Suprapubic skin (tissue), 4 donors: Measurements from ENCODE around the gene LCN12. TPM values are rescaled to one million over a fixed set of nuclear protein-coding genes. Genes with fewer than 3 reads are reported as not detected.

Experiments
- DNase-seq, 2 donors: peaks; one replicate each; pipeline ENCODE4 v3.0.0-alpha.2; 2019; ENCODE audit warnings: low spot score in 2 of 2
- H3K27ac ChIP-seq: fragments of 200-600 bp; sonication (generic); one replicate; pipeline ENCODE4 v1.5.1; 2019
- H3K27me3 ChIP-seq: fragments of 200-600 bp; sonication (generic); one replicate; pipeline ENCODE4 v1.5.1; 2019
- H3K36me3 ChIP-seq: fragments of 200-600 bp; sonication (generic); one replicate; pipeline ENCODE4 v1.5.1; 2019
- H3K4me1 ChIP-seq: fragments of 200-600 bp; sonication (generic); one replicate; pipeline ENCODE4 v1.5.1; 2019
- H3K4me3 ChIP-seq: fragments of 200-600 bp; sonication (generic); one replicate; pipeline ENCODE4 v1.5.1; 2019; ENCODE audit warnings: mild to moderate bottlenecking
- H3K9me3 ChIP-seq: fragments of 200-600 bp; sonication (generic); one replicate; pipeline ENCODE4 v1.5.1; 2019
- CTCF ChIP-seq, 2 donors: fragments of 200-600 bp in 1 of 2; fragments of 450-650 bp in 1 of 2; sonication (generic) in 1 of 2; IDR thresholded peaks; one replicate each; pipeline ENCODE4 v1.5.1; 2016 to 2019; ENCODE audit warnings: antibody characterized with exemption in 2 of 2, mild to moderate bottlenecking in 1 of 2, moderate library complexity in 1 of 2
- EP300 ChIP-seq: sonication (generic); formaldehyde crosslinking; IDR thresholded peaks from one replicate; pipeline ENCODE4 v1.6.1; 2017; ENCODE audit warnings: antibody characterized with exemption
- POLR2A ChIP-seq, 2 donors: fragments of 450-650 bp; IDR thresholded peaks; one replicate each; pipeline ENCODE4 v1.6.1; 2017; ENCODE audit warnings: antibody characterized with exemption in 2 of 2, mild to moderate bottlenecking in 2 of 2, moderate library complexity in 2 of 2
- POLR2AphosphoS5 ChIP-seq, 3 donors: sonication (generic); formaldehyde crosslinking; IDR thresholded peaks; one replicate each; pipeline ENCODE4 v1.6.1; 2017; ENCODE audit warnings: antibody characterized with exemption in 3 of 3
- WGBS: methylation state at CpG from one replicate; pipeline ENCODE4 v1.1.5; 2018; 5-methylcytosine and 5-hydroxymethylcytosine counted together
- total RNA-seq, 4 donors: library from RNA; depleted of rRNA; stranded (reverse); fragments of >200 nt; gene quantifications; one replicate each; pipeline ENCODE4 v1.1.0, GENCODE V29; 2016

The LCN12 gene
- total RNA-seq, 4 donors from 2014 or later, result 3.7 TPM; not detected in 3

DNA sequence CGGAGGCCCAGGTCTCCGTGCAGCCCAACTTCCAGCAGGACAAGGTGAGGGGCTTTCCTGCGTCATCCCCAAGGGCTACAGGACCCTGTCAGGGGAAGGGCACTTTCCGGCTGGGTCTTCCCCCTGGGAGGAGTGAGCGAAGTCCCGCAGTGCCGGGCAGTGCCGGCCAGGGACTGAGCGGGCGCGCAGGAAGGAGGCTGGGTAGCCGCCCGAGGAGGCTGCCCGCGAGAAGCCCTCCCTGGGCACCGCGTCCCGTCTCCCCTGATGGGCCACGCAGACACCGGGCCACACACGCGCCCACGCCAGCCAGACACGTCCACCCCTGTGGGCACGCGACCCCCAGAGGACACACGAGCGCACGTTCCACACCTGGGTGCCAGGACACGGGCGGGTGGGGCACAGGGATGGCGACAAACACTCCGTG, 25.6 kb downstream of the LCN12 start:
- Histone ChIP-seq H3K36me3 (no peaks in the 10 kb centered on the region), H3K27me3 (peaks cover 4% of the 10 kb centered on the region), H3K9me3 (no peaks in the 10 kb centered on the region), H3K4me3 (peak overlapping the region; percentile 56), H3K27ac (no peak overlapping the region), H3K4me1 (peaks cover 39% of the 10 kb centered on the region)
- no peak for DNase-seq
- TF ChIP-seq CTCF (IDR thresholded peaks at IDR 0.05), result no peak
- 61% methylated on average over 4 of the region's 33 CpGs for WGBS

- peak in 1 of 2 donors; percentile 85 for DNase-seq
- Histone ChIP-seq H3K4me3 (peak overlapping the region; percentile 56), H3K9me3 (no peaks in the 10 kb centered on the region), H3K27ac (no peak overlapping the region), H3K4me1 (peaks cover 39% of the 10 kb centered on the region), H3K27me3 (peaks cover 9% of the 10 kb centered on the region), H3K36me3 (no peaks in the 10 kb centered on the region)
- no peak for TF ChIP-seq POLR2A (IDR thresholded peaks at IDR 0.05)
- TF ChIP-seq CTCF (IDR thresholded peaks at IDR 0.05), result no peak
- TF ChIP-seq EP300, result no peak
- no peak for TF ChIP-seq POLR2AphosphoS5 (IDR thresholded peaks at IDR 0.05)
- no CpG with 5 or more reads among the region's 78 CpGs for WGBS
Observed at GRCh38 chr9:136978073-136978864, 26.2 kb downstream of the LCN12 start.

DNA sequence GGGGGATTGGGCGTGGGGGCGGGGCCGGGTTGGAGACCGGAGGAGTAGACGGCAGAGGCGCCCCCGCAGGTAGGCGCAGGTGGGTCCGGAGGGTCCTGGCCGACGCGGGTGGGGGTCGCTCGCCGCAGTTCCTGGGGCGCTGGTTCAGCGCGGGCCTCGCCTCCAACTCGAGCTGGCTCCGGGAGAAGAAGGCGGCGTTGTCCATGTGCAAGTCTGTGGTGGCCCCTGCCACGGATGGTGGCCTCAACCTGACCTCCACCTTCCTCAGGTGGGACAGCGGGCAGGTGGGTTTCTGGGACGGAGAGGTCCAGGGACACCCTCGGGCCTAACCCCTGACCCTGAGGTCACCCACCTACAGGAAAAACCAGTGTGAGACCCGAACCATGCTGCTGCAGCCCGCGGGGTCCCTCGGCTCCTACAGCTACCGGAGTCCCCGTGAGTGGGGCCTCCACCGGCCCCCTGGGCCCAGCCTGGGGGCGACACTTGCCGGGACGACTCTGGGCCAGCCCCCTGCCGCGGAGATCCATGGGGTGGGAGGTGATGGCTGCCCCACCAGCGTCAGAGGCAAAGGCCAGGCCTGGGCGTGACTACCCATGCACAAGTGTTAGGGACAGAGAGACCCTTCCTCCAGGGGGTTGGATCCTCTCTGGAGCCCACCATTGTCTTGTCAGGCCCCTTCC, 26.9 kb downstream of the LCN12 start:
- no peak overlapping the region for H3K27ac ChIP-seq
- TF ChIP-seq POLR2AphosphoS5 (IDR thresholded peaks at IDR 0.05) (no peak), EP300 (no peak), CTCF (IDR thresholded peaks at IDR 0.05) (no peak), POLR2A (IDR thresholded peaks at IDR 0.05) (no peak)
- no peak overlapping the region for H3K4me3 ChIP-seq
- peaks cover 39% of the 10 kb centered on the region for H3K4me1 ChIP-seq
- no peak for DNase-seq
- no peaks in the 10 kb centered on the region for H3K9me3 ChIP-seq
- H3K27me3 ChIP-seq, result peaks cover 12% of the 10 kb centered on the region
- H3K36me3 ChIP-seq, result no peaks in the 10 kb centered on the region
- 61% methylated on average over 12 of the region's 41 CpGs for WGBS

DNA sequence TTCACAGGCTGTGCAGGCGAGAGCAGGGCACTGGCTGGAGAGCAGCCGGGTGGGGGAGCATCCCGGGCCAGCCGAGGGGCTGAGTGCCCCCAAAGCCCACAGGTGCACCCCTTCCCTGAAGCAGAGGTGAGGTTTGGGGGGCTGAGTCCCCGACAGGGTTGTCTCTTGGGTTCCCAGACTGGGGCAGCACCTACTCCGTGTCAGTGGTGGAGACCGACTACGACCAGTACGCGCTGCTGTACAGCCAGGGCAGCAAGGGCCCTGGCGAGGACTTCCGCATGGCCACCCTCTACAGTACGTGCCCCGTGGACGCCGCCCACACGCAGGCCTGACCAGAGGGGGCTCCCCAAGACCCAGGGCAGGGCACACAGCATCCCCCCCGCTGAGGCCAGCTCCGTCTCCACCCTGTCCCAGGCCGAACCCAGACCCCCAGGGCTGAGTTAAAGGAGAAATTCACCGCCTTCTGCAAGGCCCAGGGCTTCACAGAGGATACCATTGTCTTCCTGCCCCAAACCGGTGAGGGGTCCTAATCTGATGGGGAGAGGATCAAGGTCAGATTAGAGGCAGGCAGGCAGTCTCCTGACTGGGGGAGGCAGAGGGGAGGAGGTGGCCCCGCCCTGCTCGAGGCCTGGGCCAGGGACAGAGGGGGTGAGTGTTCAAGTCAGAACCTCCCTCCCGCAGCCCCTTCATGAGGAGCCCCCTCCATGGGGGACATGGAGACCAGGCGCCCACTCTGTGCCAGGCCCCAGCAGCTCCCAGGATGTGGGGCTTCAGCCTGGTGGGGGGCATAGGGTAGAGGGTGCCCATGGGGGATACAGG, 27.9 kb downstream of the LCN12 start:
- TF ChIP-seq EP300 (no peak), POLR2AphosphoS5 (IDR thresholded peaks at IDR 0.05) (no peak), POLR2A (IDR thresholded peaks at IDR 0.05) (no peak), CTCF (IDR thresholded peaks at IDR 0.05) (no peak)
- WGBS, result 88% methylated on average over 15 of the region's 26 CpGs
- Histone ChIP-seq H3K9me3 (no peaks in the 10 kb centered on the region), H3K27me3 (peaks cover 21% of the 10 kb centered on the region), H3K27ac (no peak overlapping the region), H3K36me3 (no peaks in the 10 kb centered on the region), H3K4me1 (peaks cover 37% of the 10 kb centered on the region), H3K4me3 (no peak overlapping the region)
- DNase-seq, result no peak
